ENCODE data around the gene PPIL6. TPM values are rescaled to one million over a fixed set of nuclear protein-coding genes. Genes with fewer than 3 reads are reported as not detected.

Gene PPIL6
- total and polyA plus RNA-seq, 2 experiments from 2014 or later, result 3.5 to 3.7 TPM

- Histone ChIP-seq H3F3A (ENCODE audit: insufficient read depth) (0 out of 2 replicates have a peak, but pooled peaks cover 6% of the 10 kb centered on the region), H3K4me3 (no peak overlapping the region), H3K9ac (no peak overlapping the region), H3K36me3 (ENCODE audit: low read depth) (peaks cover 91% of the 10 kb centered on the region), H3K9me2 (ENCODE audit: insufficient read depth) (no peaks in the 10 kb centered on the region), H3K79me2 (ENCODE audit: insufficient read depth) (peaks cover 100% of the 10 kb centered on the region), H3K9me3 (ENCODE audit: low read depth) (no peaks in the 10 kb centered on the region), H3K4me1 (ENCODE audit: insufficient read depth) (peaks cover 4% of the 10 kb centered on the region; the same call in 1 of the 2 replicates), H2AFZ (no peak overlapping the region), H3K27me3 (replicated peaks; ENCODE audit: insufficient read depth) (no peaks in the 10 kb centered on the region), H3K4me2 (ENCODE audit: unreplicated experiment) (no peak overlapping the region), H3K27ac (no peak overlapping the region), H4K20me1 (ENCODE audit: insufficient read depth) (peaks cover 13% of the 10 kb centered on the region)
- TF ChIP-seq EZH2phosphoT487 (IDR thresholded peaks at IDR 0.05; ENCODE audit: insufficient read depth, low read depth) (no peak), EZH2 (IDR thresholded peaks at IDR 0.05; ENCODE audit: insufficient read depth, poor library complexity, severe bottlenecking) (no peak)
- whole genome bisulfite sequencing, 2 experiments (ENCODE audit: low coverage in 1 of 2, low lambda C conversion rate in 2 of 2, missing lambda C conversion rate in 2 of 2), result 96 to 98% methylated on average over 4 of the region's 4 CpGs
- in situ Hi-C loops (cut with MboI), result no loop called here
- no peak for DNase-seq
Measured at GRCh38 chr6:109373331-109373730, 67.1 kb downstream of the PPIL6 start.

DNA sequence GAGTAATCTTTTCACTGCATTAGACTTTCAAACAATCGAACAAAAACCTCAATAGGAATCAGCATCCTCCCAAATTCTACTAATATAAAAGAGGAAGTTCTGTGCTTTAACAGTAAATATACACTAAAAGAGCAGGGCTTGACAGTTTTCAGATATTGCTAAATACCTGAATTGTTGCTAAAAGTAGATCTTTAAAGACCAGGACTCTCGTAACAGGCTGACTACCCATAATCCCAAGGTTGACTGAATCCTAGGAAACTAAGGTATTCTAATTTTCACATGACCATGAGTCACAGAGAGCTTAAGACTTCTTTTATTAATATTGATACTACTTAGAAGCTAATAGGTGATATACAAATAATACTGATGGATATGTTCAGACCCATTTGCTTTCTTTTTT lies 68.3 kb downstream of the PPIL6 start:
- Histone ChIP-seq H3K4me1 (ENCODE audit: insufficient read depth) (peaks cover 4% of the 10 kb centered on the region; the same call in 1 of the 2 replicates), H3K4me3 (no peak overlapping the region), H3K4me2 (ENCODE audit: unreplicated experiment) (no peak overlapping the region), H3K27me3 (replicated peaks; ENCODE audit: insufficient read depth) (no peaks in the 10 kb centered on the region), H3K27ac (no peak overlapping the region), H4K20me1 (ENCODE audit: insufficient read depth) (peaks cover 13% of the 10 kb centered on the region), H3K9me3 (ENCODE audit: low read depth) (no peaks in the 10 kb centered on the region), H3K9me2 (ENCODE audit: insufficient read depth) (no peaks in the 10 kb centered on the region), H3K9ac (no peak overlapping the region), H3K36me3 (ENCODE audit: low read depth) (peaks cover 92% of the 10 kb centered on the region), H3F3A (ENCODE audit: insufficient read depth) (0 out of 2 replicates have a peak, but pooled peaks cover 6% of the 10 kb centered on the region), H2AFZ (no peak overlapping the region), H3K79me2 (ENCODE audit: insufficient read depth) (peaks cover 100% of the 10 kb centered on the region)
- 75 to 79% methylated on average over 2 of the region's 2 CpGs for WGBS, 2 experiments (ENCODE audit: low coverage in 1 of 2, low lambda C conversion rate in 2 of 2, missing lambda C conversion rate in 2 of 2)
- TF ChIP-seq EZH2 (IDR thresholded peaks at IDR 0.05; ENCODE audit: insufficient read depth, poor library complexity, severe bottlenecking), result no peak
- no peak for TF ChIP-seq EZH2phosphoT487 (IDR thresholded peaks at IDR 0.05; ENCODE audit: insufficient read depth, low read depth)
- DNase-seq, result no peak
- in situ Hi-C loops (cut with MboI), result no loop called here

DNA sequence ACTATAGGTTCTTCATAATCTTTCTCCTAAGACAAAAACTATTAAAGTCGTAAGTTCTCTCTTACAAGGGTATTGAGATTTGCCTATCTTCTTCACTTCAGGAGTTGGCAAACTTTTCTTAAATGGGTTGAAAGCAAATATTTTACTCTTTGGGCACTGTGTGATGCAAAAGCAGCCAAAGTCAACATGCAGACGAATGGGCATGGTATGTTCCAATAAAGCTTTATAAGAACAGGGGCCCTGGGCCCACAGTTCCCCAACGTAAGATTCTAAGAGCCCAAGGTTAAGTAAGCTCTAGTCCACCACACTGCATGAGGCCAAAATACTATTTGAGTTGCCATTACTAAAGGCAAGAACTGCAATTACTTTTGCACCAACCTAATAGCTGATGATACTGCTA lies 69.6 kb downstream of the PPIL6 start:
- Histone ChIP-seq H3F3A (ENCODE audit: insufficient read depth) (0 out of 2 replicates have a peak, but pooled peaks cover 6% of the 10 kb centered on the region), H3K9ac (no peak overlapping the region), H4K20me1 (ENCODE audit: insufficient read depth) (peaks cover 9% of the 10 kb centered on the region), H2AFZ (no peak overlapping the region), H3K4me1 (ENCODE audit: insufficient read depth) (peaks cover 4% of the 10 kb centered on the region; the same call in 1 of the 2 replicates), H3K4me2 (ENCODE audit: unreplicated experiment) (no peak overlapping the region), H3K9me3 (ENCODE audit: low read depth) (no peaks in the 10 kb centered on the region), H3K27ac (no peak overlapping the region), H3K36me3 (ENCODE audit: low read depth) (peaks cover 91% of the 10 kb centered on the region), H3K27me3 (replicated peaks; ENCODE audit: insufficient read depth) (no peaks in the 10 kb centered on the region), H3K79me2 (ENCODE audit: insufficient read depth) (peaks cover 100% of the 10 kb centered on the region), H3K4me3 (no peak overlapping the region), H3K9me2 (ENCODE audit: insufficient read depth) (no peaks in the 10 kb centered on the region)
- 84 to 87% methylated on average over 3 of the region's 3 CpGs for WGBS, 2 experiments (ENCODE audit: low coverage in 1 of 2, low lambda C conversion rate in 2 of 2, missing lambda C conversion rate in 2 of 2)
- no peak for DNase-seq
- TF ChIP-seq EZH2phosphoT487 (IDR thresholded peaks at IDR 0.05; ENCODE audit: insufficient read depth, low read depth) (no peak), EZH2 (IDR thresholded peaks at IDR 0.05; ENCODE audit: insufficient read depth, poor library complexity, severe bottlenecking) (no peak)
- in situ Hi-C loops (cut with MboI), result no loop called here

- Histone ChIP-seq H3K4me3 (no peak overlapping the region), H4K20me1 (ENCODE audit: insufficient read depth) (peaks cover 9% of the 10 kb centered on the region), H3K27ac (no peak overlapping the region), H3K36me3 (ENCODE audit: low read depth) (peaks cover 90% of the 10 kb centered on the region), H3K9me3 (ENCODE audit: low read depth) (no peaks in the 10 kb centered on the region), H3K4me1 (ENCODE audit: insufficient read depth) (peaks cover 4% of the 10 kb centered on the region; the same call in 1 of the 2 replicates), H3K27me3 (replicated peaks; ENCODE audit: insufficient read depth) (no peaks in the 10 kb centered on the region), H3K9ac (no peak overlapping the region), H2AFZ (no peak overlapping the region), H3K4me2 (ENCODE audit: unreplicated experiment) (no peak overlapping the region), H3F3A (ENCODE audit: insufficient read depth) (0 out of 2 replicates have a peak, but pooled peaks cover 6% of the 10 kb centered on the region), H3K79me2 (ENCODE audit: insufficient read depth) (peaks cover 100% of the 10 kb centered on the region), H3K9me2 (ENCODE audit: insufficient read depth) (no peaks in the 10 kb centered on the region)
- DNase-seq, result no peak
- no peak for TF ChIP-seq EZH2 (IDR thresholded peaks at IDR 0.05; ENCODE audit: insufficient read depth, poor library complexity, severe bottlenecking)
- no peak for TF ChIP-seq EZH2phosphoT487 (IDR thresholded peaks at IDR 0.05; ENCODE audit: insufficient read depth, low read depth)
- 38 to 83% methylated on average over 1 of the region's 1 CpG for WGBS, 2 experiments (ENCODE audit: low coverage in 1 of 2, low lambda C conversion rate in 2 of 2, missing lambda C conversion rate in 2 of 2)
- in situ Hi-C loops (cut with MboI), result no loop called here
Measured at GRCh38 chr6:109370336-109370735, 70.1 kb downstream of the PPIL6 start.
